ENCODE data around the gene RUNX3.

DNA sequence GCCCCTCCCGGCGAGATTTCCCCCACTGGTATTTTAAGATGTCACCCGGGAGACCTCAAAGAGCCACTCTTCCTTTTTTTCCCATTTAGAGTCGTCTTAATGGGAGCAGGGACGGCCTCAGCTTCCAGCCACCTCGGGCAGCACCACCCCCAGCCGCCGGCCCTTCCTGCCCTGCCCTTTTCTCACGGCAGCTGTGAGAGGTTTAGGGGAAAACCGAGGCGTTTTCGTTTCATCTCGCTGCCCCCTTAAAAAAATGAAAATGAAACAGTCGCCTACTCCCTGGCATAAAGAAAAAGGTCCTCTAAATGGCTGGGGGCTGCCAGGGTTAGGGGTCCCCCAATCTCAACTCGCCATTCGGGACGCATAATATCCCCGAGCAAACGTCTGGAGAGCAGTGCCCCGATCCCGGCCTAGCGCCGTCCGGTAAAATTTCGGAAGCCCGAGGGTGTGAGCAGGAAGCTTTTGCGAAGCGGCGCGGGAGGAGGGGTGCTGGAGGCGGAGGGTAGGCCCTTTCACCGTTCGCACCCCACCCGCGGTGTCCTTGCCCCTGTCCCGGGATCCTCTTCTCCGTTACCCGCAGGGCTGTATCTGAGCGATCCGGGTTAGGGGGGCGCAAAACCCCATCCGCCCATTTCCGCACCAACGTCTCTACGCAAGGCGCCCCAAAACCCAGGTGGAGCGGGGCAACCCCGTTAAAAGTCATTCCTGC is 1.2 kb downstream of the RUNX3 start:
- TF ChIP-seq, protein P1, sequence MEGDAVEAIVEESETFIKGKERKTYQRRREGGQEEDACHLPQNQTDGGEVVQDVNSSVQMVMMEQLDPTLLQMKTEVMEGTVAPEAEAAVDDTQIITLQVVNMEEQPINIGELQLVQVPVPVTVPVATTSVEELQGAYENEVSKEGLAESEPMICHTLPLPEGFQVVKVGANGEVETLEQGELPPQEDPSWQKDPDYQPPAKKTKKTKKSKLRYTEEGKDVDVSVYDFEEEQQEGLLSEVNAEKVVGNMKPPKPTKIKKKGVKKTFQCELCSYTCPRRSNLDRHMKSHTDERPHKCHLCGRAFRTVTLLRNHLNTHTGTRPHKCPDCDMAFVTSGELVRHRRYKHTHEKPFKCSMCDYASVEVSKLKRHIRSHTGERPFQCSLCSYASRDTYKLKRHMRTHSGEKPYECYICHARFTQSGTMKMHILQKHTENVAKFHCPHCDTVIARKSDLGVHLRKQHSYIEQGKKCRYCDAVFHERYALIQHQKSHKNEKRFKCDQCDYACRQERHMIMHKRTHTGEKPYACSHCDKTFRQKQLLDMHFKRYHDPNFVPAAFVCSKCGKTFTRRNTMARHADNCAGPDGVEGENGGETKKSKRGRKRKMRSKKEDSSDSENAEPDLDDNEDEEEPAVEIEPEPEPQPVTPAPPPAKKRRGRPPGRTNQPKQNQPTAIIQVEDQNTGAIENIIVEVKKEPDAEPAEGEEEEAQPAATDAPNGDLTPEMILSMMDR (IDR thresholded peaks at IDR 0.05) = no peak
- no peak for TF ChIP-seq POLR2A (IDR thresholded peaks at IDR 0.05)
